ENCODE measurements around the gene SASH1. TPM values are rescaled to one million over a fixed set of nuclear protein-coding genes. Genes with fewer than 3 reads are reported as not detected.

The SASH1 gene
- polyA plus RNA-seq, 1 donor from 2014 or later = 7.0 TPM

DNA sequence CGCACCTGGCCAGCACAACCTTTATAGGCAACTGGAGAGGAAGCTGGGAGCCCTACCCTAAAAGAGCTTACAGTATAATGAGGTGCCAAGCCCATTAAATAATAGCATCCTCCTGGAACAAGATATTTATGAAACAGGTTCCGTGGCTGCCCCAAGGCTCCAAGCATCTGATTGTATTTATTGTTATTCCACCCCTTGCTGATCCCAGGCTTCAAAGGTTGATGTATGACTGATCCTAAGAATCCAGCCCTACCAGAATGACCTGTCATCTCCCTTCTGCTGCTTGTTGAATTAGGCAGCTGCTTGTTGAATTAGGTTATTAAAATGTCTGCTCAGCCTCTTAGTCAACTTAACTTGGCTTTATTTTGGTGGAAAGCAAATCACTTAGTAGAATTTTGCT lies 35.2 kb upstream of the SASH1 start:
- H3F3A ChIP-seq (ENCODE audit: insufficient read depth, low read length, poor library complexity, severe bottlenecking) = no peaks in the 10 kb centered on the region
- no peak overlapping the region for H3K4me3 ChIP-seq (ENCODE audit: low read length)
- H3K27me3 ChIP-seq (ENCODE audit: insufficient read depth, low read depth, low read length) = no peaks in the 10 kb centered on the region
- TF ChIP-seq EZH2 (IDR thresholded peaks at IDR 0.05; ENCODE audit: borderline replicate concordance, insufficient read depth, low read length, poor library complexity, severe bottlenecking) = no peak
- TF ChIP-seq TAF1 (IDR thresholded peaks at IDR 0.05; ENCODE audit: low read depth) = no peak
- TF ChIP-seq RAD21 (conservative IDR thresholded peaks at IDR 0.05) = no peak
- TF ChIP-seq EP300 (conservative IDR thresholded peaks at IDR 0.05; ENCODE audit: poor library complexity, severe bottlenecking) = no peak
- no peak for TF ChIP-seq POLR2AphosphoS5 (IDR thresholded peaks at IDR 0.05)
- H3K9me3 ChIP-seq (ENCODE audit: low read length) = no peaks in the 10 kb centered on the region
- no peak overlapping the region for H3K4me2 ChIP-seq (ENCODE audit: low read length)
- no peaks in the 10 kb centered on the region for H3K79me2 ChIP-seq (replicated peaks; ENCODE audit: insufficient read depth, low read length)
- H3K9ac ChIP-seq (ENCODE audit: low read length) = no peak overlapping the region
- no peaks in the 10 kb centered on the region for H3K36me3 ChIP-seq (ENCODE audit: insufficient read depth, low read length)
- no peak overlapping the region for H3K27ac ChIP-seq (ENCODE audit: low read length)
- no peak overlapping the region for H2AFZ ChIP-seq (ENCODE audit: low read depth, low read length)
- H3K9me2 ChIP-seq (ENCODE audit: insufficient read depth, low read length) = no peaks in the 10 kb centered on the region
- H4K20me1 ChIP-seq (ENCODE audit: insufficient read depth) = no peaks in the 10 kb centered on the region

DNA sequence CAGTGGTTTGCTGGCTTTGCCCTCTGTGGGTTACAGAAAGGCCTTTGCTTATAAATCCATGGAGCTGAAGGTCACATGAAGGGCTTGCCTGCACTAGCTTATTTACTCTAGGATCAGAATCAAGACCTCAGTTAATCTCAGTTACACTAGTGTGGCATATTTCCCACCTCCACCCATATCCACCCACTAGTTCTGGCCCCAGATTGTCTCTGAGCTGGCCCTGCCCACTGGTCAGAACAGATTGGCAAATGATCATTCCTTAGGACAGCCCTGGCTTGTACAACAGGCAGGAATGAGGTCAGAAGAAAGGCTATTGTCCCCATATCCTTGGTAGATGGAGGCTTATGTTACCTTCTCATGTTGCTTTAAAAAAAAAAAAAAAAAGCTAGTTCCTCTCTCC lies 33.3 kb upstream of the SASH1 start:
- no peaks in the 10 kb centered on the region for H4K20me1 ChIP-seq (ENCODE audit: insufficient read depth)
- no peak overlapping the region for H3K4me3 ChIP-seq (ENCODE audit: low read length)
- TF ChIP-seq POLR2AphosphoS5 (IDR thresholded peaks at IDR 0.05) = no peak
- TF ChIP-seq, protein P1, sequence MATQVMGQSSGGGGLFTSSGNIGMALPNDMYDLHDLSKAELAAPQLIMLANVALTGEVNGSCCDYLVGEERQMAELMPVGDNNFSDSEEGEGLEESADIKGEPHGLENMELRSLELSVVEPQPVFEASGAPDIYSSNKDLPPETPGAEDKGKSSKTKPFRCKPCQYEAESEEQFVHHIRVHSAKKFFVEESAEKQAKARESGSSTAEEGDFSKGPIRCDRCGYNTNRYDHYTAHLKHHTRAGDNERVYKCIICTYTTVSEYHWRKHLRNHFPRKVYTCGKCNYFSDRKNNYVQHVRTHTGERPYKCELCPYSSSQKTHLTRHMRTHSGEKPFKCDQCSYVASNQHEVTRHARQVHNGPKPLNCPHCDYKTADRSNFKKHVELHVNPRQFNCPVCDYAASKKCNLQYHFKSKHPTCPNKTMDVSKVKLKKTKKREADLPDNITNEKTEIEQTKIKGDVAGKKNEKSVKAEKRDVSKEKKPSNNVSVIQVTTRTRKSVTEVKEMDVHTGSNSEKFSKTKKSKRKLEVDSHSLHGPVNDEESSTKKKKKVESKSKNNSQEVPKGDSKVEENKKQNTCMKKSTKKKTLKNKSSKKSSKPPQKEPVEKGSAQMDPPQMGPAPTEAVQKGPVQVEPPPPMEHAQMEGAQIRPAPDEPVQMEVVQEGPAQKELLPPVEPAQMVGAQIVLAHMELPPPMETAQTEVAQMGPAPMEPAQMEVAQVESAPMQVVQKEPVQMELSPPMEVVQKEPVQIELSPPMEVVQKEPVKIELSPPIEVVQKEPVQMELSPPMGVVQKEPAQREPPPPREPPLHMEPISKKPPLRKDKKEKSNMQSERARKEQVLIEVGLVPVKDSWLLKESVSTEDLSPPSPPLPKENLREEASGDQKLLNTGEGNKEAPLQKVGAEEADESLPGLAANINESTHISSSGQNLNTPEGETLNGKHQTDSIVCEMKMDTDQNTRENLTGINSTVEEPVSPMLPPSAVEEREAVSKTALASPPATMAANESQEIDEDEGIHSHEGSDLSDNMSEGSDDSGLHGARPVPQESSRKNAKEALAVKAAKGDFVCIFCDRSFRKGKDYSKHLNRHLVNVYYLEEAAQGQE (IDR thresholded peaks at IDR 0.05; ENCODE audit: borderline replicate concordance) = no peak
- TF ChIP-seq, protein P2, sequence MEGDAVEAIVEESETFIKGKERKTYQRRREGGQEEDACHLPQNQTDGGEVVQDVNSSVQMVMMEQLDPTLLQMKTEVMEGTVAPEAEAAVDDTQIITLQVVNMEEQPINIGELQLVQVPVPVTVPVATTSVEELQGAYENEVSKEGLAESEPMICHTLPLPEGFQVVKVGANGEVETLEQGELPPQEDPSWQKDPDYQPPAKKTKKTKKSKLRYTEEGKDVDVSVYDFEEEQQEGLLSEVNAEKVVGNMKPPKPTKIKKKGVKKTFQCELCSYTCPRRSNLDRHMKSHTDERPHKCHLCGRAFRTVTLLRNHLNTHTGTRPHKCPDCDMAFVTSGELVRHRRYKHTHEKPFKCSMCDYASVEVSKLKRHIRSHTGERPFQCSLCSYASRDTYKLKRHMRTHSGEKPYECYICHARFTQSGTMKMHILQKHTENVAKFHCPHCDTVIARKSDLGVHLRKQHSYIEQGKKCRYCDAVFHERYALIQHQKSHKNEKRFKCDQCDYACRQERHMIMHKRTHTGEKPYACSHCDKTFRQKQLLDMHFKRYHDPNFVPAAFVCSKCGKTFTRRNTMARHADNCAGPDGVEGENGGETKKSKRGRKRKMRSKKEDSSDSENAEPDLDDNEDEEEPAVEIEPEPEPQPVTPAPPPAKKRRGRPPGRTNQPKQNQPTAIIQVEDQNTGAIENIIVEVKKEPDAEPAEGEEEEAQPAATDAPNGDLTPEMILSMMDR (IDR thresholded peaks at IDR 0.05; ENCODE audit: poor library complexity, severe bottlenecking) = no peak
- no peak for TF ChIP-seq RAD21 (conservative IDR thresholded peaks at IDR 0.05)
- TF ChIP-seq SMC3 (conservative IDR thresholded peaks at IDR 0.05; ENCODE audit: poor library complexity) = no peak
- TF ChIP-seq MXI1 (conservative IDR thresholded peaks at IDR 0.05; ENCODE audit: poor library complexity, severe bottlenecking) = no peak
- TF ChIP-seq EZH2 (IDR thresholded peaks at IDR 0.05; ENCODE audit: borderline replicate concordance, insufficient read depth, low read length, poor library complexity, severe bottlenecking) = no peak
- no peak for TF ChIP-seq TAF1 (IDR thresholded peaks at IDR 0.05; ENCODE audit: low read depth)
- no peak for TF ChIP-seq EP300 (conservative IDR thresholded peaks at IDR 0.05; ENCODE audit: poor library complexity, severe bottlenecking)
- H3K9me3 ChIP-seq (ENCODE audit: low read length) = no peaks in the 10 kb centered on the region
- H3K27me3 ChIP-seq (ENCODE audit: insufficient read depth, low read depth, low read length) = no peaks in the 10 kb centered on the region
- H3K9ac ChIP-seq (ENCODE audit: low read length) = no peak overlapping the region
- no peaks in the 10 kb centered on the region for H3K36me3 ChIP-seq (ENCODE audit: insufficient read depth, low read length)
- no peak overlapping the region for H3K4me2 ChIP-seq (ENCODE audit: low read length)
- H2AFZ ChIP-seq (ENCODE audit: low read depth, low read length) = no peak overlapping the region
- H3K27ac ChIP-seq (ENCODE audit: low read length) = no peak overlapping the region
- no peaks in the 10 kb centered on the region for H3K9me2 ChIP-seq (ENCODE audit: insufficient read depth, low read length)
- H3F3A ChIP-seq (ENCODE audit: insufficient read depth, low read length, poor library complexity, severe bottlenecking) = no peaks in the 10 kb centered on the region
- H3K79me2 ChIP-seq (replicated peaks; ENCODE audit: insufficient read depth, low read length) = no peaks in the 10 kb centered on the region

Data from neural cell (in vitro differentiated cells).